Activated CD4-positive, alpha-beta T cell treated with anti-CD3 and anti-CD28 coated beads, Interleukin-2, amount 10 ng/mL, durations not matched to agents 7 days and 5 days (primary cell): ENCODE data around the gene NINL. TPM values are rescaled to one million over a fixed set of nuclear protein-coding genes. Genes with fewer than 3 reads are reported as not detected.
"Not testable (repeated sequence)": the region's sequence is repeated elsewhere in the genome, so short reads cannot be mapped to it uniquely, and the experiment has no call there.

Experiments used
- CTCF ChIA-PET: fragments of 350-600 bp; sonication (Branson Sonifier 250); formaldehyde crosslinking; loops from one replicate; lab custom pipeline; 2021; ENCODE audit warnings: antibody characterized with exemption; lab: Charles Lee
- POLR2A ChIA-PET: fragments of 350-600 bp; sonication (Branson Sonifier 250); formaldehyde crosslinking; loops from one replicate; lab custom pipeline; 2021; ENCODE audit warnings: antibody characterized with exemption; lab: Charles Lee
- DNase-seq: peaks from one replicate; pipeline ENCODE4 v3.0.0-alpha.2; 2020
- H3K27ac Mint-ChIP-seq: one replicate; pipeline ENCODE4 v1.8.0; 2021; ENCODE audit warnings: mild to moderate bottlenecking, moderate library complexity, mixed read lengths
- H3K27me3 Mint-ChIP-seq: one replicate; pipeline ENCODE4 v1.8.0; 2021; ENCODE audit warnings: mixed read lengths
- H3K36me3 Mint-ChIP-seq: one replicate; pipeline ENCODE4 v1.8.0; 2021; ENCODE audit warnings: low read depth, mixed read lengths
- H3K4me1 Mint-ChIP-seq: one replicate; pipeline ENCODE4 v1.8.0; 2021; ENCODE audit warnings: mixed read lengths
- H3K4me3 Mint-ChIP-seq: one replicate; pipeline ENCODE4 v1.8.0; 2021; ENCODE audit warnings: mild to moderate bottlenecking, moderate library complexity, mixed read lengths
- H3K9me3 Mint-ChIP-seq: one replicate; pipeline ENCODE4 v1.8.0; 2021; ENCODE audit warnings: mixed read lengths
- total RNA-seq, 2 experiments: library from RNA; stranded (reverse); gene quantifications; one replicate each; pipeline ENCODE4 v1.2.3, GENCODE V29; 2021

NINL gene
- total RNA-seq, 2 experiments from 2014 or later: 2.3 to 3.7 TPM

- H3K27ac Mint-ChIP-seq, H3K27me3 Mint-ChIP-seq, DNase-seq, CTCF ChIA-PET, POLR2A ChIA-PET, H3K36me3 Mint-ChIP-seq, H3K9me3 Mint-ChIP-seq: not testable (repeated sequence)
- Mint-ChIP-seq H3K4me1 (peaks cover 18% of the 10 kb centered on the region), H3K4me3 (peak overlapping the region; percentile 34)
These were observed 1.7 kb downstream of the NINL start for GRCh38 chr20:25583607-25584006.

- DNase-seq: no peak
- CTCF ChIA-PET: no interaction called here
- Mint-ChIP-seq H3K36me3 (no peaks in the 10 kb centered on the region), H3K4me3 (no peak overlapping the region), H3K27ac (no peak overlapping the region), H3K9me3 (no peaks in the 10 kb centered on the region), H3K4me1 (peaks cover 17% of the 10 kb centered on the region), H3K27me3 (peaks cover 7% of the 10 kb centered on the region)
- POLR2A ChIA-PET: no interaction called here
These were observed 4.6 kb downstream of the NINL start for GRCh38 chr20:25580711-25581110.

GRCh38 chr20:25579081-25579770 is 6.1 kb downstream of the NINL start:
- no peaks in the 10 kb centered on the region for H3K9me3 Mint-ChIP-seq
- ChIA-PET CTCF (no interaction called here), POLR2A (no interaction called here)
- no peaks in the 10 kb centered on the region for H3K36me3 Mint-ChIP-seq
- H3K27ac Mint-ChIP-seq: no peak overlapping the region
- peaks cover 7% of the 10 kb centered on the region for H3K27me3 Mint-ChIP-seq
- no peak for DNase-seq
- no peak overlapping the region for H3K4me3 Mint-ChIP-seq
- peaks cover 11% of the 10 kb centered on the region for H3K4me1 Mint-ChIP-seq

GRCh38 chr20:25576783-25577530 is 8.4 kb downstream of the NINL start:
- DNase-seq: no peak
- Mint-ChIP-seq H3K4me3 (no peak overlapping the region), H3K4me1 (no peaks in the 10 kb centered on the region), H3K27me3 (no peaks in the 10 kb centered on the region), H3K27ac (no peak overlapping the region), H3K36me3 (no peaks in the 10 kb centered on the region), H3K9me3 (no peaks in the 10 kb centered on the region)
- ChIA-PET POLR2A (no interaction called here), CTCF (interaction anchor here (0.9 kb wide), 1 partner anchor 30 kb away, joined by 3 read pairs; no protein-coding TSS in a partner anchor)

- CTCF ChIA-PET: interaction anchor here (0.6 to 1.1 kb wide), 2 partner anchors 15 to 40 kb away, joined by 3 read pairs; no protein-coding TSS in a partner anchor
- Mint-ChIP-seq H3K9me3 (no peaks in the 10 kb centered on the region), H3K27ac (no peak overlapping the region), H3K27me3 (no peaks in the 10 kb centered on the region), H3K36me3 (no peaks in the 10 kb centered on the region), H3K4me1 (no peaks in the 10 kb centered on the region), H3K4me3 (no peak overlapping the region)
- POLR2A ChIA-PET: no interaction called here
- DNase-seq: no peak
These were observed 10.9 kb downstream of the NINL start for GRCh38 chr20:25574411-25574810.

- Mint-ChIP-seq H3K9me3 (no peaks in the 10 kb centered on the region), H3K27me3 (no peaks in the 10 kb centered on the region), H3K27ac (no peak overlapping the region), H3K36me3 (no peaks in the 10 kb centered on the region), H3K4me3 (no peak overlapping the region), H3K4me1 (no peaks in the 10 kb centered on the region)
- ChIA-PET POLR2A (no interaction called here), CTCF (interaction anchor here (0.6 to 1.1 kb wide), 3 partner anchors 16 to 594 kb away, joined by 3 read pairs; no protein-coding TSS in a partner anchor)
- no peak for DNase-seq
These were observed 11.8 kb downstream of the NINL start for GRCh38 chr20:25573288-25574251.

GRCh38 chr20:25571817-25572216 is 13.5 kb downstream of the NINL start:
- no peaks in the 10 kb centered on the region for H3K27me3 Mint-ChIP-seq
- no peaks in the 10 kb centered on the region for H3K9me3 Mint-ChIP-seq
- CTCF ChIA-PET: no interaction called here
- POLR2A ChIA-PET: no interaction called here
- no peak overlapping the region for H3K4me3 Mint-ChIP-seq
- H3K4me1 Mint-ChIP-seq: peaks cover 4% of the 10 kb centered on the region
- no peak overlapping the region for H3K27ac Mint-ChIP-seq
- H3K36me3 Mint-ChIP-seq: no peaks in the 10 kb centered on the region
- DNase-seq: no peak

GRCh38 chr20:25571240-25571639 is 14.1 kb downstream of the NINL start:
- Mint-ChIP-seq H3K27ac (no peak overlapping the region), H3K4me1 (peaks cover 7% of the 10 kb centered on the region), H3K36me3 (no peaks in the 10 kb centered on the region), H3K27me3 (no peaks in the 10 kb centered on the region), H3K9me3 (no peaks in the 10 kb centered on the region), H3K4me3 (no peak overlapping the region)
- ChIA-PET POLR2A (no interaction called here), CTCF (no interaction called here)
- DNase-seq: no peak

- CTCF ChIA-PET: no interaction called here
- no peak overlapping the region for H3K4me3 Mint-ChIP-seq
- H3K36me3 Mint-ChIP-seq: peaks cover 3% of the 10 kb centered on the region
- peaks cover 7% of the 10 kb centered on the region for H3K4me1 Mint-ChIP-seq
- H3K27ac Mint-ChIP-seq: no peak overlapping the region
- no peaks in the 10 kb centered on the region for H3K9me3 Mint-ChIP-seq
- POLR2A ChIA-PET: no interaction called here
- no peaks in the 10 kb centered on the region for H3K27me3 Mint-ChIP-seq
- DNase-seq: no peak
These were observed 15.2 kb downstream of the NINL start for GRCh38 chr20:25570148-25570530.

- H3K27me3 Mint-ChIP-seq: no peaks in the 10 kb centered on the region
- H3K4me1 Mint-ChIP-seq: peaks cover 7% of the 10 kb centered on the region
- H3K9me3 Mint-ChIP-seq: peaks cover 5% of the 10 kb centered on the region
- ChIA-PET CTCF (no interaction called here), POLR2A (no interaction called here)
- H3K27ac Mint-ChIP-seq: no peak overlapping the region
- DNase-seq: no peak
- peaks cover 6% of the 10 kb centered on the region for H3K36me3 Mint-ChIP-seq
- no peak overlapping the region for H3K4me3 Mint-ChIP-seq
These were observed 18.0 kb downstream of the NINL start for GRCh38 chr20:25567286-25567685.

- no peak overlapping the region for H3K4me3 Mint-ChIP-seq
- ChIA-PET POLR2A (no interaction called here), CTCF (no interaction called here)
- peaks cover 5% of the 10 kb centered on the region for H3K9me3 Mint-ChIP-seq
- peaks cover 7% of the 10 kb centered on the region for H3K4me1 Mint-ChIP-seq
- H3K27me3 Mint-ChIP-seq: no peaks in the 10 kb centered on the region
- H3K36me3 Mint-ChIP-seq: peaks cover 6% of the 10 kb centered on the region
- no peak overlapping the region for H3K27ac Mint-ChIP-seq
- DNase-seq: no peak
These were observed 18.5 kb downstream of the NINL start for GRCh38 chr20:25566821-25567220.

GRCh38 chr20:25565578-25566157 is 19.7 kb downstream of the NINL start:
- CTCF ChIA-PET: no interaction called here
- Mint-ChIP-seq H3K4me3 (no peak overlapping the region), H3K27me3 (no peaks in the 10 kb centered on the region), H3K4me1 (peaks cover 7% of the 10 kb centered on the region), H3K27ac (no peak overlapping the region), H3K9me3 (peaks cover 5% of the 10 kb centered on the region), H3K36me3 (peaks cover 6% of the 10 kb centered on the region)
- DNase-seq: no peak
- POLR2A ChIA-PET: no interaction called here
